Activated T-cell treated with anti-CD3 and anti-CD28 coated beads, Interleukin-2, amount 50 U/mL, for 24 hours (primary cell): ENCODE results near the gene SNPH.
A peak's percentile ranks its signal among the peaks of the same experiment; 100 is the strongest.
"Not testable (repeated sequence)": the region's sequence is repeated elsewhere in the genome, so short reads cannot be mapped to it uniquely, and the experiment has no call there.

ENCODE experiments used
- DNase-seq: peaks from one replicate; pipeline ENCODE4 v3.0.0-alpha.2; 2020
- H3K27ac Mint-ChIP-seq: 2 replicates; pipeline ENCODE4 v1.8.0; 2020; ENCODE audit warnings: mild to moderate bottlenecking, mixed read lengths
- H3K27me3 Mint-ChIP-seq: 2 replicates; pipeline ENCODE4 v1.8.0; 2020; ENCODE audit warnings: mixed read lengths
- H3K36me3 Mint-ChIP-seq: 2 replicates; pipeline ENCODE4 v1.8.0; 2020; ENCODE audit warnings: low read depth, mixed read lengths
- H3K4me1 Mint-ChIP-seq: 2 replicates; pipeline ENCODE4 v1.8.0; 2020; ENCODE audit warnings: low read depth, mixed read lengths
- H3K4me3 Mint-ChIP-seq: 2 replicates; pipeline ENCODE4 v1.8.0; 2020; ENCODE audit warnings: mild to moderate bottlenecking, moderate library complexity, mixed read lengths
- H3K9me3 Mint-ChIP-seq: 2 replicates; pipeline ENCODE4 v1.8.0; 2020; ENCODE audit warnings: mixed read lengths

The SNPH gene, protein sequence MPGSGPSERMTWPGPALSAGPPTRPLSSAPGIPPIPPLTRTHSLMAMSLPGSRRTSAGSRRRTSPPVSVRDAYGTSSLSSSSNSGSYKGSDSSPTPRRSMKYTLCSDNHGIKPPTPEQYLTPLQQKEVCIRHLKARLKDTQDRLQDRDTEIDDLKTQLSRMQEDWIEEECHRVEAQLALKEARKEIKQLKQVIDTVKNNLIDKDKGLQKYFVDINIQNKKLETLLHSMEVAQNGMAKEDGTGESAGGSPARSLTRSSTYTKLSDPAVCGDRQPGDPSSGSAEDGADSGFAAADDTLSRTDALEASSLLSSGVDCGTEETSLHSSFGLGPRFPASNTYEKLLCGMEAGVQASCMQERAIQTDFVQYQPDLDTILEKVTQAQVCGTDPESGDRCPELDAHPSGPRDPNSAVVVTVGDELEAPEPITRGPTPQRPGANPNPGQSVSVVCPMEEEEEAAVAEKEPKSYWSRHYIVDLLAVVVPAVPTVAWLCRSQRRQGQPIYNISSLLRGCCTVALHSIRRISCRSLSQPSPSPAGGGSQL

DNA sequence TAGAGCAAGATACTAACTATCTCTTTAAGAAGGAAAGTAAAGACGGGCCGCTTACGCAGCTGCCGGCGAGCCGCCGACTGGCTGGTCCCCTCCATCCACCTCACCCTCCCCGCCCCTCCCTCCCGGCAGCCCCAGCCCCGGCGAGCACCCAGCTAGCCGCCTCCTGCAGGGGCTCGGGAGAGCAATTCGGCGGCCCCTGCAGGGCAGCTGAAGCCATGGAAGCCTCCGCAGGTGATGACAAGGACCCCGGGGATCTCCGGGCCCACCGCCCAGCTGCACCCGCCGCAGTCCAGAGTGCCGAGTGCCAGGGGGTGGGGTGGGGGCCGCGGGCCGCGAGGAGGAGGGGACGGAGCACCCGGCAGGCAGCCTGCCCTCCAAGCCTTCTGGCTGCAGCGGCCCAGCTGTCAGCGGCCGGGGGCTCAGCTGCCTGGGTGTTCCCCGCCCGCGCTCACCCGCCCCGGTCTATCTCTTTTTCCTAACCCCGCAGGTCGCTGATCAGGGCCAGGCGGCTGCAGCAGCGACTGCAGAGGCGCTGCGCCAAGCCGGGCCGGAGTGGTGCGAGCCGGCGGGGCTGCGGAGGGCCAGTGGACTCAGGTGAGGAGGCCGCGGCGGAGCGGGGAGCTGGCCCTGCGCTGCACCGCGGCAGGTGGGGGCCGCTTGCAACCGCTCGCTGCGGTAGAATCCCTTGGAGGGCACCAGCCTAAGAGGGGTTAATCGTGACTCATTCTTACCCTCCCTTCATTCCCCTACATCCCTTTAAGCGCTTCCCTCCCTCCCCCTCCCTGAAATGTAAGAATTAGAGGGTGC is at the start of gene SNPH:
Gene SNPH (plus strand): TSS at position 128 of the 807 bp plus-strand sequence. CDS start 29,946 bp downstream, outside the sequence.
- peaks cover 53% of the 10 kb centered on the region for H3K4me1 Mint-ChIP-seq
- H3K27me3 Mint-ChIP-seq, result no peaks in the 10 kb centered on the region
- peak within 1 kb of the TSS; percentile 84 for H3K27ac Mint-ChIP-seq

DNA sequence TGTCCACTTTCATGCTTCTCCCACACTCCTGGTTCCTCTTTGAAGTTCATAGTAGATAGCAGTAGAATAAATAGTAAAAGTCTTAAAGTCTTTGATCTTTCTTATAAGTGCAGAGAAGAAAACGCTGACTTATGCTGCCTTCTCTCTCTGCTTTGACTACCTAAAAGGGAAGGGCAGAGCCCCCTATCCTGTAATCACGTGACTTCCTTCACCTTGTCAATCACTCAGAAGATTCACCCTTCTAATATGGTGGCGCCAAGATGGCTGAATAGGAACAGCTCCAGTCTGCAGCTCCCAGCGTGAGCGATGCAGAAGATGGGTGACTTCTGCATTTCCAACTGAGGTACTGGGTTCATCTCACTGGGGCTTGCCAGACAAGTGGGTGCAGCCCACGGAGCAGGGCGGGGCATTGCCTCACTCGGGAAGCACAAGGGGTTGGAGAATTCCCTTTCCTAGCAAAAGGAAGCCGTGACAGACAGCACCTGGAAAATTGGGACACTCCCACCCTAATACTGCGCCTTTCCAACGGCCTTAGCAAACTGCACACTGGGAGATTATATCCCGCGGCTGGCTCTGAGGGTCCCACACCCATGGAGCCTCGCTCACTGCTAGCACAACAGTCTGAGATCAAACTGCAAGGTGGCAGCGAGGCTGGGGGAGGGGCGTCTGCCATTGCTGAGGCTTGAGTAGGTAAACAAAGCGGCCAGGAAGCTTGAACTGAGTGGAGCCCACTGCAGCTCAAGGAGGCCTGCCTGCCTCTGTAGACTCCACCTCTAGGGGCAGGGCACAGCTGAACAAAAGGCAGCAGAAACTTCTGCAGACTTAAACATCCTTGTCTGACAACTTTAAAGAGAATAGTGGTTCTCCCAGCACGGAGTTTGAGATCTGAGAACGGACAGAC is 49.3 kb upstream of the SNPH start:
- Mint-ChIP-seq H3K4me1 (peaks cover 45% of the 10 kb centered on the region), H3K27ac (peak overlapping the region; percentile 36)
- H3K27me3 Mint-ChIP-seq, DNase-seq, H3K36me3 Mint-ChIP-seq, H3K9me3 Mint-ChIP-seq, H3K4me3 Mint-ChIP-seq: not testable (repeated sequence)

More for the DNA sequence above, at the start of gene SNPH:
- DNase-seq, result peak; percentile 78
- H3K36me3 Mint-ChIP-seq, result peaks cover 2% of the 10 kb centered on the region
- H3K9me3 Mint-ChIP-seq, result no peaks in the 10 kb centered on the region
- peak within 1 kb of the TSS; percentile 80 for H3K4me3 Mint-ChIP-seq

DNA sequence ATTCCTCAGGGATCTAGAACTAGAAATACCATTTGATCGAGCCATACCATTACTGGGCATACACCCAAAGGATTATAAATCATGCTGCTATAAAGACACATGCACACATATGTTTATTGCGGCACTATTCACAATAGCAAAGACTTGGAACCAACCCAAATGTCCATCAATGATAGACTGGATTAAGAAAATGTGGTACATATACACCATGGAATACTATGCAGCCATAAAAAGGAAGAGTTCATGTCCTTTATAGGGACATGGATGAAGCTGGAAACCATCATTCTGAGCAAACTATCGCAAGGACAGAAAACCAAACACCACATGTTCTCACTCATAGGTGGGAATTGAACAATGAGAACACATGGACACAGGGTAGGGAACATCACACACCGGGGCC is 43.3 kb upstream of the SNPH start:
- Mint-ChIP-seq H3K27me3 (peaks cover 12% of the 10 kb centered on the region), H3K4me1 (peaks cover 15% of the 10 kb centered on the region)
- DNase-seq, H3K9me3 Mint-ChIP-seq, H3K36me3 Mint-ChIP-seq, H3K4me3 Mint-ChIP-seq, H3K27ac Mint-ChIP-seq: not testable (repeated sequence)

- Mint-ChIP-seq H3K4me3 (no peak overlapping the region), H3K27me3 (peaks cover 18% of the 10 kb centered on the region), H3K9me3 (peaks cover 6% of the 10 kb centered on the region), H3K27ac (no peak overlapping the region), H3K4me1 (peaks cover 15% of the 10 kb centered on the region), H3K36me3 (no peaks in the 10 kb centered on the region)
- DNase-seq, result no peak
Measured at GRCh38 chr20:1224205-1224890, 41.7 kb upstream of the SNPH start.

GRCh38 chr20:1225263-1225782 is 40.8 kb upstream of the SNPH start:
- H3K27ac Mint-ChIP-seq, result no peak overlapping the region
- no peak for DNase-seq
- no peaks in the 10 kb centered on the region for H3K36me3 Mint-ChIP-seq
- peaks cover 6% of the 10 kb centered on the region for H3K9me3 Mint-ChIP-seq
- H3K4me3 Mint-ChIP-seq, result peak overlapping the region; percentile 72
- H3K4me1 Mint-ChIP-seq, result peaks cover 15% of the 10 kb centered on the region
- peaks cover 24% of the 10 kb centered on the region for H3K27me3 Mint-ChIP-seq

- Mint-ChIP-seq H3K4me3 (peak within 1 kb of the TSS; percentile 79), H3K27ac (peak within 1 kb of the TSS; percentile 37), H3K27me3 (peaks cover 24% of the 10 kb centered on the region), H3K36me3 (no peaks in the 10 kb centered on the region), H3K4me1 (peaks cover 15% of the 10 kb centered on the region), H3K9me3 (peaks cover 6% of the 10 kb centered on the region)
- DNase-seq, result peak; percentile 83
Measured at GRCh38 chr20:1225783-1226654, 40.1 kb upstream of the SNPH start, which contains the start of gene RAD21L1. Gene RAD21L1, plus strand, starts transcription at chr20:1226044. Its CDS starts 2,410 bp downstream, at chr20:1228454.

- Mint-ChIP-seq H3K4me3 (no peak overlapping the region), H3K27ac (no peak overlapping the region), H3K4me1 (peaks cover 13% of the 10 kb centered on the region), H3K27me3 (peaks cover 24% of the 10 kb centered on the region), H3K9me3 (peaks cover under 1% of the 10 kb centered on the region), H3K36me3 (no peaks in the 10 kb centered on the region)
- no peak for DNase-seq
Measured at GRCh38 chr20:1229541-1229940, 36.6 kb upstream of the SNPH start.

DNA sequence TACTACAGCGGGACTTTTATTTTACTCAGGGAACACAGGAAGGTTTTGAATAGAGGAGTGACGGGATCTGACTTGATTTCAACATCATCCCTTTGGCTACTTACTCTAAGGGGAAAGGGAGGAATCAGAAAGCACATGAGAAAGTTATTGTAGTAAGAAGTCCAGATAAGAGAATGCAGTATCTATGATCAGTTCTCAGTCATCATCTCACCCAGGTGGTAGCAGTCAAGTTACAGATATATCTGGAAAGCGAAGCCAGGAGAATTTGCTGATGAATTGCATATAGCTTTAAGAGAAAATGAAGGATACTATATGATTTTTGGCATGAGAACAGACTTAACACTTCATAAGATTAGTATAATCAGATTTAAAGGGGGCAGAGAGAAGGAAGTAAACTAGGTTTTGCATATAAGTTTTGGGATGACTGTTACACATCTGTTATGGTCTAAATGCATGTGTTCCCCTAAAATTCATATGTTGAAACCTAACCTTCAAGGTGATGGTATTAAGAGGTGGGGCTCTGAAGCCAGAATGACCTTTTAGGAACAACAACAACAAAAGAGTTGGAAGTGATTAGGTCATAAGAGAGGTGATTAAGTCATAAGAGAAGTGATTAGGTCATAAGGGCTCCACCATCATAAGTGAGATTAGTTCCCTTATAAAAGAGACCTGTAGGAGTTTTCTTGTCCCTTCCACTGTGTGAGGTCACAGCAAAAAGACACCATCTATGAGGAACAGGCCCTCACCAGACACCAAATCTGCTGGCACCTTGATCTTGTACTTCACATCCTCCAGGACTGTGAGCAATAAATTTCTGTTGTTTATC is 33.6 kb upstream of the SNPH start:
- H3K4me3 Mint-ChIP-seq, result no peak overlapping the region
- DNase-seq, result no peak
- peaks cover under 1% of the 10 kb centered on the region for H3K4me1 Mint-ChIP-seq
- no peak overlapping the region for H3K27ac Mint-ChIP-seq
- H3K27me3 Mint-ChIP-seq, result peaks cover 14% of the 10 kb centered on the region
- H3K36me3 Mint-ChIP-seq, result no peaks in the 10 kb centered on the region
- H3K9me3 Mint-ChIP-seq, result no peaks in the 10 kb centered on the region

DNA sequence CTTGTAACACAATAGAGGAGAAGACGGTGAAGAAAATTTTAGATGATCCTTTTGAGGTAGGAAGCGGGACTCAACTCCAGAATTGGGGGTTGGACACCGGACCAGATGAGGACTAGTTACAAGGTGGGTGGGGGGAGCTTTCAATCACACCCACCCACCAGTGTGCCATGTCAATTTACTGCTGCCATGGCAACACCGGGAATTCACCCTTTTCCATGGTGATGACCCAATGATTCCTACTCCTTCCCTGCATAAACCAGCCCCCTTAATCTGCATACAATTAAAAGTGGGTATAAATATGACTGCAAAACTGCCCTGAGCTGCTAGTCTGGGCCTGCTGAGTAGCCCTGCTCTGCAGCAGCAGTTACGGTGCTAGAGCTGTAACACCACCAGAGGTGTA is 25.5 kb upstream of the SNPH start:
- no peaks in the 10 kb centered on the region for H3K4me1 Mint-ChIP-seq
- H3K9me3 Mint-ChIP-seq, result no peaks in the 10 kb centered on the region
- H3K4me3 Mint-ChIP-seq, result no peak overlapping the region
- DNase-seq, result no peak
- H3K27ac Mint-ChIP-seq, result no peak overlapping the region
- H3K36me3 Mint-ChIP-seq, result no peaks in the 10 kb centered on the region
- H3K27me3 Mint-ChIP-seq, result peaks cover 12% of the 10 kb centered on the region

- peaks cover 12% of the 10 kb centered on the region for H3K27me3 Mint-ChIP-seq
- H3K9me3 Mint-ChIP-seq, result no peaks in the 10 kb centered on the region
- no peak for DNase-seq
- H3K4me3 Mint-ChIP-seq, result no peak overlapping the region
- H3K36me3 Mint-ChIP-seq, result no peaks in the 10 kb centered on the region
- H3K4me1 Mint-ChIP-seq, result no peaks in the 10 kb centered on the region
- H3K27ac Mint-ChIP-seq, result no peak overlapping the region
Measured at GRCh38 chr20:1241456-1241855, 24.6 kb upstream of the SNPH start.

DNA sequence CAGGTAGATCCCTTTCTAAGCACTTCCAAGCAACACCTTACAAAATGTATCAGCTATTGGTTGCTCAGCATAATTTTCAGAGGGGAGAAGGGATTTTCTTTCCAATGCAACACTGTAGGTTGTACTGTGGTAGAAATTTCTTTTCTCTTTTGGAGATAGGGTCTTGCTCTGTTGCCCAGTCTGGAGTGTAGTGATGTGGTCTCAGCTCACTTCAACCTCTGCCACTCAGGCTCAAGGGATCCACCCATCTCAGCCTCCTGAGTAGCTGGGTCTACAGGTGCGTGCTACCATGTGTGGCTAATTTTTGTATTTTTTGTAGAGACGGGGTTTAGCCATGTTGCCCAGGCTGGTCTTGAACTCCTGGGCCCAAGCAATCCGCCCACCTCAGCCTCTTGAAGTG is 24.0 kb upstream of the SNPH start:
- DNase-seq, result no peak
- Mint-ChIP-seq H3K27me3 (peaks cover 12% of the 10 kb centered on the region), H3K4me3 (no peak overlapping the region), H3K36me3 (no peaks in the 10 kb centered on the region), H3K9me3 (no peaks in the 10 kb centered on the region), H3K4me1 (no peaks in the 10 kb centered on the region), H3K27ac (no peak overlapping the region)

- no peak for DNase-seq
- Mint-ChIP-seq H3K4me3 (no peak overlapping the region), H3K27ac (no peak overlapping the region), H3K36me3 (no peaks in the 10 kb centered on the region), H3K9me3 (no peaks in the 10 kb centered on the region), H3K4me1 (peaks cover under 1% of the 10 kb centered on the region), H3K27me3 (peaks cover 12% of the 10 kb centered on the region)
Measured at GRCh38 chr20:1242530-1242929, 23.6 kb upstream of the SNPH start.
